Endothelial cell of umbilical vein (primary cell): ENCODE results near the gene SNRNP27. TPM values are rescaled to one million over a fixed set of nuclear protein-coding genes. Genes with fewer than 3 reads are reported as not detected.

Experiments used
- BruUV-seq: library from RNA; stranded (reverse); fragments of 400-500 nt; replicated peaks from 2 replicates; lab custom pipeline; 2021; lab: Mats Ljungman, UMichigan
- CTCF ChIA-PET: fragments of 300-600, 350-600 bp; sonication (Branson Sonifier 250); formaldehyde crosslinking; loops from one replicate; lab custom pipeline; 2021; ENCODE audit warnings: antibody characterized with exemption, inconsistent platforms; lab: Charles Lee
- POLR2A ChIA-PET: fragments of 300-600, 350-600 bp; sonication (Branson Sonifier 250); formaldehyde crosslinking; loops from one replicate; lab custom pipeline; 2021; ENCODE audit warnings: antibody characterized with exemption, inconsistent platforms; lab: Charles Lee
- DNase-seq: peaks from one replicate; pipeline ENCODE4 v3.0.0-alpha.2; 2011; ENCODE audit warnings: low read depth, low spot score
- FAIRE-seq: peaks from 2 replicates; lab custom pipeline; 2011; peaks lifted over from hg19 to GRCh38; lab: Jason Lieb, UNC
- H2AFZ ChIP-seq: 2 replicates; pipeline ENCODE4 v1.6.0; 2012; ENCODE audit warnings: low read depth, low read length, control low read depth, inconsistent platforms
- H3K27ac ChIP-seq: 2 replicates; pipeline ENCODE4 v1.5.1; 2011; ENCODE audit warnings: low read depth, mild to moderate bottlenecking, control low read depth, low read length, moderate library complexity; ENCODE audit not compliant: insufficient read depth
- H3K27me3 ChIP-seq, 2 experiments: 2 replicates each; pipeline versions ENCODE4 v1.6.0 to v1.6.1; 2011; ENCODE audit warnings: low read length in 2 of 2, mixed read lengths in 1 of 2; ENCODE audit not compliant: control insufficient read depth in 2 of 2, insufficient read depth in 2 of 2
- H3K36me3 ChIP-seq, 2 experiments: 2 replicates in 1 of 2; 3 replicates in 1 of 2; pipeline ENCODE4 v1.5.1; 2011; ENCODE audit warnings: low read length in 2 of 2, mild to moderate bottlenecking in 1 of 2, moderate library complexity in 1 of 2; ENCODE audit not compliant: control insufficient read depth in 2 of 2, insufficient read depth in 2 of 2; ENCODE audit errors: extremely low read depth in 1 of 2
- H3K4me1 ChIP-seq: 3 replicates; pipeline ENCODE4 v1.5.1; 2011; ENCODE audit warnings: mild to moderate bottlenecking, low read length; ENCODE audit not compliant: control insufficient read depth, insufficient read depth; ENCODE audit errors: extremely low read depth
- H3K4me2 ChIP-seq: 2 replicates; pipeline ENCODE4 v1.6.1; 2011; ENCODE audit warnings: low read length, control low read depth, mixed read lengths; ENCODE audit not compliant: insufficient read depth
- H3K4me3 ChIP-seq, 3 experiments: fragments of 200-600 bp in 1 of 3; sonication (generic), shearing (Covaris generic) in 1 of 3; replicated peaks in 1 of 3; 2 replicates each; pipeline ENCODE4 v1.5.1; 2011 to 2016; ENCODE audit warnings: control low read depth in 3 of 3, low read length in 3 of 3, mild to moderate bottlenecking in 2 of 3, inconsistent platforms in 1 of 3, low read depth in 1 of 3, moderate library complexity in 1 of 3; ENCODE audit not compliant: insufficient read depth in 1 of 3
- H3K79me2 ChIP-seq: 2 replicates; pipeline ENCODE4 v1.6.0; 2012; ENCODE audit warnings: low read length, inconsistent platforms; ENCODE audit not compliant: control insufficient read depth, insufficient read depth
- H3K9ac ChIP-seq: replicated peaks from 2 replicates; pipeline ENCODE3; 2011; ENCODE audit warnings: low read length, control low read depth; ENCODE audit not compliant: insufficient read depth; ENCODE audit errors: extremely low read depth
- H3K9me1 ChIP-seq: replicated peaks from 3 replicates; pipeline ENCODE4 v1.6.0; 2011; ENCODE audit warnings: mild to moderate bottlenecking, low read length; ENCODE audit not compliant: control insufficient read depth, insufficient read depth; ENCODE audit errors: extremely low read depth
- H3K9me3 ChIP-seq: replicated peaks from 2 replicates; pipeline ENCODE4 v1.5.1; 2012; ENCODE audit warnings: low read length, inconsistent platforms; ENCODE audit not compliant: control insufficient read depth, insufficient read depth
- H4K20me1 ChIP-seq: replicated peaks from 2 replicates; pipeline ENCODE3; 2011; ENCODE audit warnings: mild to moderate bottlenecking, low read length; ENCODE audit not compliant: control insufficient read depth, insufficient read depth; ENCODE audit errors: extremely low read depth
- GATA2 ChIP-seq: IDR thresholded peaks from 2 replicates; pipeline ENCODE4 v1.7.0; 2011; ENCODE audit warnings: low read depth, mild to moderate bottlenecking, moderate library complexity, mixed read lengths, low read length; ENCODE audit not compliant: insufficient read length, insufficient read depth
- POLR2A ChIP-seq: IDR thresholded peaks from 2 replicates; pipeline ENCODE4 v1.6.1; 2012; ENCODE audit warnings: low read depth, mild to moderate bottlenecking, control low read depth, low read length
- POLR2AphosphoS5 ChIP-seq: IDR thresholded peaks from 2 replicates; pipeline ENCODE4 v1.6.1; 2012; ENCODE audit warnings: low read depth, mild to moderate bottlenecking, control low read depth, low read length, moderate library complexity; ENCODE audit not compliant: insufficient read depth
- dilution Hi-C: fragments of 300-500 bp; cut with MboI; formaldehyde crosslinking; loops from one replicate; pipeline ENCODE4 v1.15.0; 2019; ENCODE audit warnings: low sequenced_read_pairs; ENCODE audit not compliant: extremely low pct_ligation_motif_present
- intact Hi-C: fragments of 100-400 bp; cut with micrococcal nuclease; formaldehyde crosslinking; loops from one replicate; pipeline ENCODE4 v1.10.0; 2022
- polyA plus RNA-seq, 4 experiments: library from polyadenylated mRNA; depleted of rRNA in 3 of 4; stranded (reverse) in 3 of 4; unstranded in 1 of 4; fragments of >200 nt; gene quantifications; 2 replicates each; pipeline versions ENCODE4 v1.2.1 to v1.2.3, GENCODE V29; 2011 to 2012; ENCODE audit warnings: missing spikeins in 1 of 4
- total RNA-seq: library from RNA; stranded (reverse); gene quantifications from 2 replicates; pipeline ENCODE4 v1.2.3, GENCODE V29; 2021
- TF ChIP-seq, protein P1 (sequence below): IDR thresholded peaks from 2 replicates; pipeline ENCODE4 v1.6.1; 2011; ENCODE audit not compliant: insufficient read depth, insufficient read length
- TF ChIP-seq, protein P2 (sequence below), 2 donors: IDR thresholded peaks; 1 replicate in 1 of 2; 2 replicates in 1 of 2; pipeline ENCODE4 v1.5.1; 2011; ENCODE audit warnings: low read length in 2 of 2, mild to moderate bottlenecking in 2 of 2, moderate library complexity in 2 of 2, control low read depth in 1 of 2, inconsistent platforms in 1 of 2, low read depth in 1 of 2; ENCODE audit not compliant: insufficient read depth in 1 of 2; ENCODE audit errors: extremely low read depth in 1 of 2

The SNRNP27 gene
- total and polyA plus RNA-seq, 2 donors (not counting 3 experiments of a cell fraction or from before 2014, with no cell fraction given) = 12.7 to 50.6 TPM

GRCh38 chr2:69940691-69941090, 46.9 kb downstream of the SNRNP27 start:
- ChIA-PET POLR2A (no interaction called here), CTCF (no interaction called here)
- H3K9me1 ChIP-seq = no peaks in the 10 kb centered on the region
- no peak for TF ChIP-seq GATA2
- TF ChIP-seq, protein P1, sequence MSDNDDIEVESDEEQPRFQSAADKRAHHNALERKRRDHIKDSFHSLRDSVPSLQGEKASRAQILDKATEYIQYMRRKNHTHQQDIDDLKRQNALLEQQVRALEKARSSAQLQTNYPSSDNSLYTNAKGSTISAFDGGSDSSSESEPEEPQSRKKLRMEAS = no peak
- no peak for TF ChIP-seq POLR2A
- TF ChIP-seq, protein P2, sequence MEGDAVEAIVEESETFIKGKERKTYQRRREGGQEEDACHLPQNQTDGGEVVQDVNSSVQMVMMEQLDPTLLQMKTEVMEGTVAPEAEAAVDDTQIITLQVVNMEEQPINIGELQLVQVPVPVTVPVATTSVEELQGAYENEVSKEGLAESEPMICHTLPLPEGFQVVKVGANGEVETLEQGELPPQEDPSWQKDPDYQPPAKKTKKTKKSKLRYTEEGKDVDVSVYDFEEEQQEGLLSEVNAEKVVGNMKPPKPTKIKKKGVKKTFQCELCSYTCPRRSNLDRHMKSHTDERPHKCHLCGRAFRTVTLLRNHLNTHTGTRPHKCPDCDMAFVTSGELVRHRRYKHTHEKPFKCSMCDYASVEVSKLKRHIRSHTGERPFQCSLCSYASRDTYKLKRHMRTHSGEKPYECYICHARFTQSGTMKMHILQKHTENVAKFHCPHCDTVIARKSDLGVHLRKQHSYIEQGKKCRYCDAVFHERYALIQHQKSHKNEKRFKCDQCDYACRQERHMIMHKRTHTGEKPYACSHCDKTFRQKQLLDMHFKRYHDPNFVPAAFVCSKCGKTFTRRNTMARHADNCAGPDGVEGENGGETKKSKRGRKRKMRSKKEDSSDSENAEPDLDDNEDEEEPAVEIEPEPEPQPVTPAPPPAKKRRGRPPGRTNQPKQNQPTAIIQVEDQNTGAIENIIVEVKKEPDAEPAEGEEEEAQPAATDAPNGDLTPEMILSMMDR (IDR thresholded peaks at IDR 0.05; ENCODE audit: extremely low read depth in 1 of 2, insufficient read depth in 1 of 2, low read depth in 1 of 2, low read length in 2 of 2) = no peak
- no peak for TF ChIP-seq POLR2AphosphoS5
- H4K20me1 ChIP-seq = no peaks in the 10 kb centered on the region
- FAIRE-seq (no peak), DNase-seq (no peak)
- H2AFZ ChIP-seq = no peak overlapping the region
- H3K4me3 ChIP-seq = no peak overlapping the region
- no peak overlapping the region for H3K4me2 ChIP-seq
- intact Hi-C loops = no loop called here
- no peaks in the 10 kb centered on the region for H3K27me3 ChIP-seq
- no TSS peak for BruUV-seq
- H3K79me2 ChIP-seq = no peaks in the 10 kb centered on the region
- H3K9me3 ChIP-seq = no peaks in the 10 kb centered on the region
- peaks cover 14 to 20% of the 10 kb centered on the region in 2 experiments for H3K36me3 ChIP-seq
- no peak overlapping the region for H3K9ac ChIP-seq
- dilution Hi-C loops = no loop called here
- H3K27ac ChIP-seq = no peak overlapping the region
- peaks cover 19% of the 10 kb centered on the region for H3K4me1 ChIP-seq
